ENCODE results near the gene C6orf163. TPM values are rescaled to one million over a fixed set of nuclear protein-coding genes. Genes with fewer than 3 reads are reported as not detected.

C6orf163 gene
- total RNA-seq, 1 experiment from 2014 or later = 1.5 TPM

DNA sequence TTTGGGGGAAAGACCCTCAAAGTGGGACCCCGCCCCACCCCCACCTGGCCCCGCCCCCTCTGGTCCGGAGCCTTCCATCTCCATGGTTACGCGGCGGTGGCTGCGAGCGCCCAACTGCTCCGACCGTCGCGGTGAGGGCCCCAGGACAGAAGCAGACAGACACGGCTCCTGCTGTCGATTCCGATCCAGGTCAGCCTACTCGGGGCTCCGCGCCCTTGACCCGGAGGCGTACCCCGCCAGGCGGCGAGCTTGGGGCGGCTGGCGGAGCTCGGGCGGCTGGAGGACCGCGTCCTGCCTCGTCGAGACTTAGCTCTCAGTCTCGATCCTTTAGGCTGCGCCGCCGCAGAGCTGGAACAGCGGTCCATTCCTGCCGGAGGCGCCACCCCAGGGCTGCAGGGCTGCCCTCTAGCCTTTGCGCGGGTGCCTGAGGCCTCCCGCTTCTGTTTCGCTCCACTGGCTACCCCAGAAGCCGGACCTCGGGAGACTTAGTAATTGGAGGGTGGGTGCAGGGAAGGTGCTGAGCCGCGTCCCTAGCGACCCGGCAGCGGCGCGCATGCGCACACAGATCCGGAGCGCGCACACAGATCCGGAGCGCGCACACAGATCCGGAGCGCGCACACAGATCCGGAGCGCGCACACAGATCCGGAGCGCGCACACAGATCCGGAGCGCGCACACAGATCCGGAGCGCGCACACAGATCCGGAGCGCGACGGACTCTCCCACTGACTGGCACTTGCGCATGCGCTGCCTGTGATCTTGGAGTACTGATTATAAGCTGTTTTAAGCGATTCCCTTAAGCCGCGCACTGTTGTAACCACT is 63.5 kb downstream of the C6orf163 start, which contains the start of gene CFAP206:
Gene CFAP206, plus strand, starts transcription at position 72 of the 820 bp plus-strand sequence. CDS start 1,868 bp downstream, outside the sequence.
- peak; percentile 73 for DNase-seq (ENCODE audit: low read depth, low spot score)
- H3K4me3 ChIP-seq (replicated peaks in 1 of 2; ENCODE audit: low read depth in 1 of 2, low read length in 2 of 2) = peak within 1 kb of the TSS; percentile 67 to 79
- ATAC-seq = peak; percentile 87
- BruUV-seq (replicated peaks) = no TSS peak
- H3K4me1 ChIP-seq (ENCODE audit: control insufficient read depth in 1 of 2, insufficient read depth in 2 of 2, low read length in 2 of 2) = peaks cover 4 to 12% of the 10 kb centered on the region in 2 experiments; a peak in 3 of 4 replicates
- TF ChIP-seq POLR2AphosphoS5 (IDR thresholded peaks at IDR 0.05; ENCODE audit: low read depth, low read length) (0 out of 2 replicates have a peak, but pooled peaks have one; percentile 16), ELF1 (IDR thresholded peaks at IDR 0.05; ENCODE audit: borderline replicate concordance, low read depth) (no peak)
- H4K20me1 ChIP-seq (ENCODE audit: insufficient read depth) = no peaks in the 10 kb centered on the region
- CTCF ChIA-PET = interaction anchor here (1.3 kb wide), 1 partner anchor 15 kb away, joined by 3 read pairs; no protein-coding TSS in a partner anchor
- POLR2A ChIA-PET = interaction anchor here (0.6 to 0.7 kb wide), 2 partner anchors 112 to 1636 kb away, joined by 3 to 5 read pairs; no protein-coding TSS in a partner anchor
- no peaks in the 10 kb centered on the region for H3K36me3 ChIP-seq (ENCODE audit: control insufficient read depth in 1 of 2, insufficient read depth in 2 of 2, low read length in 2 of 2)
- H3K27me3 ChIP-seq (ENCODE audit: insufficient read depth, low read length) = no peaks in the 10 kb centered on the region
- RAD21 ChIA-PET (ENCODE audit: low non-redundant PET in 1 of 2, low total read pairs in 2 of 2, uncharacterized antibody in 2 of 2, unreplicated experiment in 2 of 2) = interaction anchor here in 1 of 2 experiments (1.2 kb wide), 1 partner anchor 15 kb away, joined by 3 read pairs; no protein-coding TSS in a partner anchor
- H2AFZ ChIP-seq (ENCODE audit: low read depth, low read length, poor library complexity, severe bottlenecking) = peak within 1 kb of the TSS; percentile 99
- no peaks in the 10 kb centered on the region for H3K9me3 ChIP-seq (ENCODE audit: control insufficient read depth in 1 of 2, insufficient read depth in 1 of 2, low read depth in 1 of 2, low read length in 2 of 2)
- peak within 1 kb of the TSS; percentile 85 for H3K27ac ChIP-seq (ENCODE audit: low read depth, low read length)
- no peaks in the 10 kb centered on the region for H3K9me2 ChIP-seq (ENCODE audit: insufficient read depth)
- no peaks in the 10 kb centered on the region for H3K79me2 ChIP-seq (ENCODE audit: insufficient read depth, low read length)
- peak within 1 kb of the TSS; percentile 64 for H3K9ac ChIP-seq (ENCODE audit: low read length)
- intact Hi-C loops (cut with micrococcal nuclease) = loop anchor here (5.0 kb wide), 2 partner anchors 64 to 294 kb away; partner anchors contain the start of genes AKIRIN2 and SLC35A1
- peak within 1 kb of the TSS; percentile 81 for H3K4me2 ChIP-seq (ENCODE audit: low read length)

DNA sequence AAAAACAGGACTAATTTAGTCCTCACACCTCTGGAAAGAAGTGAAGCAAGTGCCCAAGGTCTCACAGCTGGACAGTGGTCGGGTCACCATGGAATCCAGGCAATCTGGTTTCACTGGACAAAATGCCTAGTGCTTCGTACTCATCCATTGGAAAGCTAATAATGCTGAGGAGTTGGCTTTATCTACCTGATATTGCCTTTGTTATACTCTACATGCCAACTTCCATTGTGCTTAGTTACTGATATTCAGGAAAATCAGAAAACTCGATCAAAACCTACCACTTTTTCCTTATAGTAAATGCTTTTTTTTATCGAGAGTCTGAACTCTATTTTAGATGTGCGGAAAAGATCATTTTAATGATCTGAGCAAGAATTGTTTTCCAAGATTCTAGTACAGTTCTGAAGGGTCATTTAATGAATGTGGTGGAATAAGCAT is 64.1 kb downstream of the C6orf163 start:
- no peak for TF ChIP-seq POLR2AphosphoS5 (IDR thresholded peaks at IDR 0.05; ENCODE audit: low read depth, low read length)
- no peak for TF ChIP-seq EGR1 (IDR thresholded peaks at IDR 0.05; ENCODE audit: low read depth)
- no peak for TF ChIP-seq FOSL1 (IDR thresholded peaks at IDR 0.05; ENCODE audit: low read depth)
- TF ChIP-seq EZH2phosphoT487 (IDR thresholded peaks at IDR 0.05; ENCODE audit: borderline replicate concordance) = no peak
- TF ChIP-seq RAD21 (IDR thresholded peaks at IDR 0.05; ENCODE audit: low read depth) = no peak
- TF ChIP-seq ELF1 (IDR thresholded peaks at IDR 0.05; ENCODE audit: borderline replicate concordance, low read depth) = no peak
- TF ChIP-seq YY1 (IDR thresholded peaks at IDR 0.05; ENCODE audit: extremely low read depth, insufficient replicate concordance, low read depth, low read length) = no peak
- TF ChIP-seq JUND (IDR thresholded peaks at IDR 0.05) = no peak
- no peak for TF ChIP-seq SRF (IDR thresholded peaks at IDR 0.05; ENCODE audit: low read depth)
- no peaks in the 10 kb centered on the region for H3K79me2 ChIP-seq (ENCODE audit: insufficient read depth, low read length)
- H3K9me3 ChIP-seq (ENCODE audit: control insufficient read depth in 1 of 2, insufficient read depth in 1 of 2, low read depth in 1 of 2, low read length in 2 of 2) = no peaks in the 10 kb centered on the region
- H3K4me3 ChIP-seq (replicated peaks in 1 of 2; ENCODE audit: low read depth in 1 of 2, low read length in 2 of 2) = peak overlapping the region; percentile 45 to 79
- H3K36me3 ChIP-seq (ENCODE audit: control insufficient read depth in 1 of 2, insufficient read depth in 2 of 2, low read length in 2 of 2) = no peaks in the 10 kb centered on the region
- H3K4me1 ChIP-seq (ENCODE audit: control insufficient read depth in 1 of 2, insufficient read depth in 2 of 2, low read length in 2 of 2) = peaks cover 4 to 12% of the 10 kb centered on the region in 2 experiments; a peak in 3 of 4 replicates
- BruUV-seq (replicated peaks) = TSS peak; percentile 41
- peak; percentile 21; the same call in 1 of the 2 replicates for ATAC-seq
- no peaks in the 10 kb centered on the region for H3K27me3 ChIP-seq (ENCODE audit: insufficient read depth, low read length)
- ChIA-PET POLR2A (interaction anchor here (0.6 to 0.7 kb wide), 2 partner anchors 111 to 1635 kb away, joined by 3 to 5 read pairs; no protein-coding TSS in a partner anchor), RAD21 (ENCODE audit: low non-redundant PET in 1 of 2, low total read pairs in 2 of 2, uncharacterized antibody in 2 of 2, unreplicated experiment in 2 of 2) (interaction anchor here in 1 of 2 experiments (1.2 kb wide), 1 partner anchor 16 kb away, joined by 3 read pairs; no protein-coding TSS in a partner anchor), CTCF (interaction anchor here (1.3 kb wide), 1 partner anchor 16 kb away, joined by 3 read pairs; no protein-coding TSS in a partner anchor)
- peak overlapping the region; percentile 50 for H3K9ac ChIP-seq (ENCODE audit: low read length)
- no peaks in the 10 kb centered on the region for H4K20me1 ChIP-seq (ENCODE audit: insufficient read depth)
- DNase-seq (ENCODE audit: low read depth, low spot score) = no peak
- H3K27ac ChIP-seq (ENCODE audit: low read depth, low read length) = peak overlapping the region; percentile 29
- intact Hi-C loops (cut with micrococcal nuclease) = loop anchor here (5.0 kb wide), 2 partner anchors 64 to 294 kb away; partner anchors contain the start of genes AKIRIN2 and SLC35A1
- H3K4me2 ChIP-seq (ENCODE audit: low read length) = peak overlapping the region; percentile 81
- no peaks in the 10 kb centered on the region for H3K9me2 ChIP-seq (ENCODE audit: insufficient read depth)
- H2AFZ ChIP-seq (ENCODE audit: low read depth, low read length, poor library complexity, severe bottlenecking) = peak overlapping the region; percentile 94
